Prostate gland (tissue), 2 donors: ENCODE data around the gene CCDC183.

Experiments
- CTCF ChIP-seq, 4 experiments: fragments of 200-600 bp in 2 of 4; fragments of 450-650 bp in 2 of 4; sonication (generic) in 2 of 4; IDR thresholded peaks; 1 replicate in 3 of 4; 2 replicates in 1 of 4; pipeline ENCODE4 v1.5.1; 2016 to 2019; ENCODE audit warnings: antibody characterized with exemption in 4 of 4, mild to moderate bottlenecking in 2 of 4, moderate library complexity in 2 of 4
- POLR2AphosphoS5 ChIP-seq: sonication (generic); formaldehyde crosslinking; IDR thresholded peaks from one replicate; pipeline ENCODE4 v1.6.1; 2017; ENCODE audit warnings: antibody characterized with exemption

GRCh38 chr9:136753371-136754058 is 42.6 kb upstream of the CCDC183 start:
- TF ChIP-seq POLR2AphosphoS5 (no peak), CTCF (IDR thresholded peaks at IDR 0.05) (no peak)
